Activated naive CD4-positive, alpha-beta T cell (primary cell): Measurements from ENCODE around the gene AMMECR1.

Experiments
- DNase-seq, 4 experiments: peaks; one replicate each; lab custom pipeline; 2025; lab: John Stamatoyannopoulos, UW

Gene AMMECR1

DNA sequence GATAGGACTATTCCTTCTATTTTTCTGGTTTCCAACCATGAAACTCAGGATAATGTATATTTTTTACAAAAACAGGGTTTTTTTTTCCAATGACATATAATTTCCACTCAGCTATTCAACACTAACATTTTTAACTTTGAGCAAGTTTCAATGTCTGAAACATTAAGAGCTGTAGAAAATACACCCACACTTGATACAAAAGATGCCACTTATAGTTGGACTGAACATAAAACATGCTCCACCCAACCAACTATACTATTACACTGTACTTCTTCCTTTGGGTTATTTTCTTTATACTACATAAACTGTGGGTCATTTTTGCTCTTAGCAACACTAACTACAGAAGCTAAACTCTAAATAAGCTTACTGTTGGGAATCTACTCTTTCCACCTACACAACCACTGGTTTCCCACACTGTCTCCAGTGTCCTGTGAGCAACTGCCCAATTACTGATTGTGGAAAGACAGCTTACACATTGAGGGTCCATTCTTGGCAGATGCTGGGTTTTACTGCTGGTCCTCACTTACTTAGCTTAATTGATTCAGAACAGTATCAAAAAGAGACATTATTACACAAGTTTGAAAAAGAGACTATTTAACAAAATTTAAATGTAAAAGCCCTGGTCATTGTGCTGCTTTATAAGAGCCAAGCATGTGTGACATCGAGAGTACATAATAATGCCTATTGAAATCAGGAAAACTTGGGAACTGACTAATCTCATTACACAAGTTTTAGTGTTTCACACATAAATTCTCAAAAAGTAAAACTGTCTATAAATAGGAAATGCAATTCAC, 6.3 kb downstream of the AMMECR1 start:
- no peak for DNase-seq

- DNase-seq: no peak
Measured at GRCh38 chrX:110310896-110311295, 7.0 kb downstream of the AMMECR1 start.

GRCh38 chrX:110310000-110310790, 7.7 kb downstream of the AMMECR1 start:
- DNase-seq: no peak

DNA sequence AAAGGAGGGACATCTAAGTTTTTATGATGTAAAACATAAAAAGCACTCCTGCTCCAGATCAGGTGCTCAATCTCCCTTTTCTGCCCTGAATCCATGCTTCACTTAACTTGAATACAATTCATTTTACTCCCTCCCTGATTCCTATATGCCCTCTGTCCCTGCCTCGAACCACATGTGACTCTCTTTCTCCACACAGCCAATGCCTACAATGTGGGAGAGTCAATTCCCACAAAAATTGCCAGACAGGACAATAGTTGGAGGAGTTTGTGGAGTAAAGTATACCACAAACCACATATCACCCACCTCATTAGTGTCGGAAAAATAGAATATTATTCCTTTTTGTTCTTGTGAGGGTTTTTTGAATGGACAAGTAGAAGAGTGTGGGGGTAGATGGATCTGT, 9.7 kb downstream of the AMMECR1 start:
- DNase-seq: no peak

DNA sequence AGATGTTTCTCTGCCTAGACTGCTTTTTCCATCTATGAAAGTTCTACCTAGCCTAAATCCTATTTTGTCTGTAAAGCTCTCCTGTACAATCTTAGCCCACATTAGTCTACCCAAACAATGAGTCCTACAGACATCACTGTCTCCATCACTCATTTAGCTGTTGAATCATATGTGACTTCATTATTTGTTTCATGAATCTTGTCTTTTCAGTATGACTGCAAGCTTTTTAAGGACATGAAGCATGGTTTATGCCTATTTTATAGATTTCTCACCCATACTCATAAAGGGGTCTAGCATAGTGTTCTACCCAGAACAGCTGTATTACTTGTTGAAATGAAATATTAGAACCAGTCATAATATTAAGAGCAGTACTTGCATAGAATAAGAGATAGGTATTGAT, 13.0 kb downstream of the AMMECR1 start:
- no peak for DNase-seq

- no peak for DNase-seq
Measured at GRCh38 chrX:110304371-110304770, 13.5 kb downstream of the AMMECR1 start.

DNA sequence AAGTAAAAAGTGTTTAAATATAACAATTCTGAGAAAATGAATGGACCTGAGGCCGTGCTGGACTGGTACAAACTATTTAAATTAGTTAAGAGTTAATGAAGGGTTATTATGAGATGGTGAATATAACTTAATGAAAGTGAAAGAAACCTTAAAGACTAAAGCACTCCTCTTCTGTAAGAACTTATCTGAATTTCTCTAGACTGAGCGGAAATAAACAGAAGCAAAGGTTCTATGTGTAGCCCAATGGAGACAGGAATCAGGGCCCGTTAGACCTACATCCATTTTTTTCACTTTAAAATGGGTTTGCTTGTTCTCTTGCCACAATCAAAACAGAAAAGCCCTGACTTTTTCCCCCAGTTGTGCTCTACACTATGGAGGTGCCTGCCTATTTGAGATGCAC, 14.9 kb downstream of the AMMECR1 start:
- no peak for DNase-seq

DNA sequence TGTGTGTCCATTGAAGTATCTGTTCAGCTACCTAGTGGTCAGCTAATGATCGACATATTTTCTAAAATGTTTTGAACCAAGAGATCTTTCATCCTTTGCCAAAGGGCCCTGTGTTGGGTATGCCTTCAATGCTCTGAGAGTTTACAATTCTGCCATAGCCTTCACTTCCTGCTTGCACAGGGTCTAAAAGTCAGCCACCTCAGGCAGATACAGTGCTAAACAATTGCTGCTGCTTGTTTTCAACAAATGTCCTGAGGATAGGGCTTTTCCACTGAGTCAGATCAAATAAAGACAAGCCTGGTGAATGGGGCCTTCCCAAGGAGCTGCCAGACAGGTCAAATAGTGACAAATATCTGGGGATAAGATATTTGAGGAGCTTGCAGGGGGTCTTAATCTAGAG, 16.7 kb downstream of the AMMECR1 start:
- no peak for DNase-seq

DNA sequence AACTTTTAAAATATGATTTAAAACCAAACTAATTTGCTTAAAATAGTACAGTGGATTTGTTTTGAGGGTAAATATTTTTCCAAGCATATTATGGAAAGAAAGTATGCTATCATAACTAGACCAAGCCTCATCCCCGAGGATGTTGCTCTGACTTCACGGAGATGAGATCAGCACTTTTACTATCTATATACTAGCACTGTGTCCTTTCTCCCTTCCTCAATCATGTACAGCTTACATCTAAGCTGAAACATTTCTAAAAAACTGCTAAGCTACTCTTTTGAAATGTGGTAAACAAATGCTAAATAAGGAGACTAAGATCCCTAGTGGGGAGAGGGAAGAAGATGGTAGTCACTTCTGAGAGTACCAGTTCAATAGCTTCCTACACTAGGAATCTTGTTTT, 23.8 kb downstream of the AMMECR1 start:
- DNase-seq: no peak

- no peak for DNase-seq
Measured at GRCh38 chrX:110293658-110294057, 24.2 kb downstream of the AMMECR1 start.

DNA sequence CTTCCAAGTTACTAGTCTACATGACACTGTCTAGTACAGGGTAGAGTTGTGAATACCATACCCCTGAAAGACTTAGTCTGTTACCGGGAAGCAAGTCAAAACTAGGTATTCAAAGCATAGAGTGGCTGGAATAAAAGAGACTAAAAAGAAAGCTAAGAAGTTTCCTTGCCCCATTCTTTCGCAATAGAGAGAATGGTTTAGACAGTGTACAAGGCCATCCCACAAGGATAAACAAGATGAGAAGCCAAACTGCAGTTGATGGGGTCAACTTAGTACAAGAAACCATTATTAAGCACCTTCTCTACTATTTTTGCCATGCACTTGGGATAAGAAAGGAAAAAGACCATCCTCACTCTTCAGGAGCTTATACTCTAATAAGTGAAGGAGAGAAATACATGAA, 30.3 kb downstream of the AMMECR1 start:
- no peak for DNase-seq

DNA sequence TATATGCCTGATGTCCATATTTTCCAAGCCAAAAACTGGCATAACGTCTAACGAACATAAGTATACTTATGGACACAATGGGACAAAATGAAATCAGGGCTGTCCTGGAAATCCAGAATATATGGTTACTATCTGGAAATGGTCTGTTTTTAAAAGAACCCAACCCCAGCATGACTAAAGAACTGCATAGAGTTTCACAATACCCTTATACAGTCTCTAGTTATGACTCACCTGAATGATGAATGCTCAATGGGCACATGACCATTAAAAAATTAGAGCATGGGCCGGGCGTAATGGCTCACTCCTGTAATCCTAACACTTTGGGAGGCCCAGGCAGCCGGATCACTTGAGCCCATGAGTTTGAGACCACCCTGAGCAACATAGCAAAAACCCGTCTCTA, 31.8 kb downstream of the AMMECR1 start:
- DNase-seq: no peak

- no peak for DNase-seq
Measured at GRCh38 chrX:110284159-110284558, 33.7 kb downstream of the AMMECR1 start.

- no peak for DNase-seq
Measured at GRCh38 chrX:110282922-110283321, 35.0 kb downstream of the AMMECR1 start.

DNA sequence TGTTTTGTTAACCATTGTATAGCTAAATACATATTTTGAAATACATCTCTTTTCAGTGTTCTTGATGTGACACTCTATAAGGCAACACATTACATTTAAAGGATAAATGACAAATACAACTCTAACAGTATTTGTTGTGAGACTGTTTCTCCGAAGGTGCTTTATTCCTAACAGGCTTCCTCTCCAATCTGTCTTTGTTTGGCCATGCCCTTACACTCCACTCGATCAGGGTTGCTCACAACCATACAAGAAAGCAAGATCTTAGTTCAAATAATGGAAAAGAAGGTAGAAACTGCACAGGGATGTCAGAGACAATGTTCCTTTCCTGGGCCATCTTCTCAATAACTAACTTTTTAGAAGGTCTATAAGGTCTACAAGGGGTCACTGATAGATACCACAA, 36.5 kb downstream of the AMMECR1 start:
- no peak for DNase-seq

DNA sequence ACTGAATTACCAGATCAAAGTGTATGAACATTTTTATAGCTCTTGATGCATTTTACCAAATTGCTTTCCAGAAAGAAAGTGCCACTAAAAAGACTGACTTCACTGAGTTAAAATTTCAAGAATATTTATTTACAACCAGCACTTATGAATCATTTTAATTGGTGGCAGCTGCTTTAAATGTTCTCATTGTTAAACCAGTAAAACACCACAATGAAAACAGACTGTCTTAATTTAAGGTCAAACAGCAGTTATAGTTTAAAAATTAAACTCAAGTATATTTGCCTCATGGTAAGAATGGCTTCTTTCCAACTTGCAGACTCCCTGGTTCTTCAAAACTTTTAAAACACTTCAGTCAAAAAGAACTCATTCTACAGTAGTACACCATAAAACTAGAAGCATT, 36.9 kb downstream of the AMMECR1 start:
- DNase-seq: no peak

DNA sequence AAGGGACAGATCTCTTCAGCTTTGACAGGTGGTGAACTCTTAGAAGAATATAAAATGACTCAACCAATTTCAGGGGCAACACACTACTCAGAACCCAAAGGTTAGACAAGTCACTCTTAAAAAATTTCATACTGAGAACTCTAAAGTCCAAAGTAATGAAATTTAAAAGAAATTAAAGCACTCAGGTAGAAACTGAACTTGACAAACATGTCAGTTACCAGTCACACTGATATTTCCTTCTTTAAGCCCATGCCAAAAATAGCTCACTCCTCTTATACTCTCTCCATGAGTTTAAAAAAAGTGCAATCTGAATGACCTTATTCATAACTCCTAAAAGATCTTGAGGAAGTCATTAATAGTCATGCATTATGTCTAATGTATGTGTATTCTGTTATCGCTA, 40.3 kb downstream of the AMMECR1 start:
- no peak for DNase-seq

GRCh38 chrX:110276778-110277177, 41.1 kb downstream of the AMMECR1 start:
- no peak for DNase-seq

DNA sequence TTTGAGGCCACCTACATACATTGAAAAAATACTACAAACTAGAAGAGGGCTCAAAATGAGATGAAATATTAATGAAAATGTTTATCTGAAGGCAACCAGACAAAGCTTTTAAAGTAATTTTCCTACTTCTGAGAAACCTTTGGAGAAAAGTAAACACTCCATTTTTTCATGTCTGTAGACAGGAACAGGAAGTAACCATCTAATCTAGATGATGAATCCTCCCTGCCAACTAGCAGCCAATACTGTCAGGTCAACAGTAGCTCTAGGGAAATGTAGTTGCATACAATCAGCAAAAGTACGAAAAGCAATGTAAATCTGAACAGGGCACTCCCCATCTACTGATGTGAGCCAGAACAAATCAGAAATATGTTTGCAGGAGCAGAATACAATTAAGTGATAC, 49.0 kb downstream of the AMMECR1 start:
- DNase-seq: no peak

GRCh38 chrX:110268395-110268794, 49.5 kb downstream of the AMMECR1 start:
- no peak for DNase-seq

DNA sequence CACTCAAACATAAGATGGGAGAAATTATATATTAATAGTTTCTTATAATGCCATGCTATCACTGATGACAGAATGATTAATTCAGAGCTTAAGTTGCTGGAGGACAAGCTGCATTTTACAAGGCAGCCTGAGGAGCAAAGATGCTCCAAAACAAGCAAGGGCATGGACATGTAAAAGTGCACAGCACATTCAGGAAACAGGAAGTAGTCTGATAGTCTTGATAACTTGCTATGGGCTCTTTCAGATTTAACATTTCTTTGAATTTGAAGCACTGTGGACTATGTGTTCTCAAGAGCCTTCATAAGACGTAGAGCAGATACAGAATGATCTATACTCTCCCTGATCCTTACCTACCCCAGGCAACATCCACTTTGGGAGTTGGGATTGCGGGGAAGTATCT, 50.0 kb downstream of the AMMECR1 start:
- no peak for DNase-seq

GRCh38 chrX:110265661-110266060, 52.2 kb downstream of the AMMECR1 start:
- DNase-seq: no peak

DNA sequence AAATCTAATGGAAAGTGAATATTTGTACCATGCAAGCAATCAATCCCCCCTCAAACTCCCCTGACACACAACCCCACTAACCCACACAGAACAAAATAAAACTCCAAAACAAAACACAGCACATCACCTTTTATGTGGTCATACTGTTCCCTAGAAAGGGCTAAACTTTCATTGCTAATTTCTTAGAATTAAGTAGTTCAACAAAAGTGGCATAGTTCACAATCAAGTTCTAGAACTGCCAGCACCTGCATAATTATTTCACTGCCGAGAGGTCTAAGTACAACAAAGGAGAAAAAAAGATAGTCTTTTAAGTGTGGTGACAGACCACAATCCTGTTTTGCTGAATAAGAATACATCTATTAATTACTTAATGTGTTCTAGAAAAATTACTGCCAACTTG, 58.8 kb downstream of the AMMECR1 start:
- no peak for DNase-seq

GRCh38 chrX:110258552-110258951, 59.3 kb downstream of the AMMECR1 start:
- DNase-seq: no peak
